ENCODE data around the gene SSR2.

DNA sequence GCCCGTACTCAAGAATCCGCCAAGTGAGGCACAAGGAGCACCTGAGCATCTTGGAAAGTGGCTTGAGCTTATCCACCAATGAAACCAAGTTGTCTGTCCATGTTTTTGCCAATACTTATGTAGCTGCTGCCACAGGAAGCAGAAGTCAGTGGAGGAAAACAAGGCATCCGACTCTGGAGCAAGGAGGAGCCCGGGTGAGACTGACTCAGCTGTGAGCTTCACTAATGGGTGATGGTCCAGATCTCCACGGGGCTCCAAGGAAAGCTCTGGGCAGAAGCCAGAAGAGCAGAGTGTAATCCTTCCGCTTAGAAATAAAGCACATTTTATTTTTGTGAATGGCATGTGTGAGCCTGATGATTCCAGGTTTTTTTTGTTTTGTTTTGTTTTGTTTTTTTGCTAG, 12.3 kb upstream of the SSR2 start:
- TF ChIP-seq, protein P1, sequence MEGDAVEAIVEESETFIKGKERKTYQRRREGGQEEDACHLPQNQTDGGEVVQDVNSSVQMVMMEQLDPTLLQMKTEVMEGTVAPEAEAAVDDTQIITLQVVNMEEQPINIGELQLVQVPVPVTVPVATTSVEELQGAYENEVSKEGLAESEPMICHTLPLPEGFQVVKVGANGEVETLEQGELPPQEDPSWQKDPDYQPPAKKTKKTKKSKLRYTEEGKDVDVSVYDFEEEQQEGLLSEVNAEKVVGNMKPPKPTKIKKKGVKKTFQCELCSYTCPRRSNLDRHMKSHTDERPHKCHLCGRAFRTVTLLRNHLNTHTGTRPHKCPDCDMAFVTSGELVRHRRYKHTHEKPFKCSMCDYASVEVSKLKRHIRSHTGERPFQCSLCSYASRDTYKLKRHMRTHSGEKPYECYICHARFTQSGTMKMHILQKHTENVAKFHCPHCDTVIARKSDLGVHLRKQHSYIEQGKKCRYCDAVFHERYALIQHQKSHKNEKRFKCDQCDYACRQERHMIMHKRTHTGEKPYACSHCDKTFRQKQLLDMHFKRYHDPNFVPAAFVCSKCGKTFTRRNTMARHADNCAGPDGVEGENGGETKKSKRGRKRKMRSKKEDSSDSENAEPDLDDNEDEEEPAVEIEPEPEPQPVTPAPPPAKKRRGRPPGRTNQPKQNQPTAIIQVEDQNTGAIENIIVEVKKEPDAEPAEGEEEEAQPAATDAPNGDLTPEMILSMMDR (IDR thresholded peaks at IDR 0.05), result no peak
- TF ChIP-seq POLR2A (IDR thresholded peaks at IDR 0.05), result no peak
